ENCODE results near the gene IQSEC1.

GRCh38 chr3:12991481-12991837 is 81.8 kb downstream of the IQSEC1 start:
- TF ChIP-seq GATA3 (IDR thresholded peaks at IDR 0.05; ENCODE audit: low read depth, low read length), result no peak
- no peak for TF ChIP-seq GATA2 (IDR thresholded peaks at IDR 0.05; ENCODE audit: low read depth, low read length)
